ENCODE measurements around the gene RPL13. TPM values are rescaled to one million over a fixed set of nuclear protein-coding genes. Genes with fewer than 3 reads are reported as not detected.

RPL13 gene
- total RNA-seq = 1,000 to 10,000 TPM; 2,645 to 2,648 TPM

GRCh38 chr16:89560378-89561141 is at the start of gene RPL13:
Gene RPL13 (plus strand): TSS chr16:89560682. CDS start chr16:89560960, 278 bp downstream.
- POLR2A ChIA-PET = no interaction called here
- CTCF ChIA-PET = no interaction called here

- ChIA-PET POLR2A (no interaction called here), CTCF (no interaction called here)
Measured at GRCh38 chr16:89511374-89511773, 49.1 kb upstream of the RPL13 start.

DNA sequence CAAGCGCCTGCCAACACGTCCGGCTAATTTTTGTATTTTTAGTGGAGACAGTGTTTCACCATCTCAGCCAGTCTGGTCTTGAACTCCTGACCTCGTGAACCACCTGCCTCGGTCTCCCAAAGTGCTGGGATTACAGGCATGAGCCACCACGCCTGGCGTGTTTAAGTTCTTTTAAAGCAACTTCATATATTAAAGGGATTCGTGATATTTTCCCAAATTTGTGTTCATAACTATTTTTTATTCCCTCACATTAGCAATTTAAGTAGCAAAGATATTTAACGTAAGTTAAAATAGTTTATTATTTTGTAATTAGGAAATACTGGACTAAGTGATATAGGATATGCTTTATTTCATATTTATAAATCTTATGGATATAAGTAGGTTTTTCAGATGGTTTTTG is 48.0 kb upstream of the RPL13 start:
- ChIA-PET POLR2A (no interaction called here), CTCF (no interaction called here)

GRCh38 chr16:89517128-89517527 is 43.4 kb upstream of the RPL13 start:
- CTCF ChIA-PET = interaction anchor here (1.1 kb wide), 1 partner anchor 59 kb away, joined by 3 read pairs; no protein-coding TSS in a partner anchor
- POLR2A ChIA-PET = no interaction called here

DNA sequence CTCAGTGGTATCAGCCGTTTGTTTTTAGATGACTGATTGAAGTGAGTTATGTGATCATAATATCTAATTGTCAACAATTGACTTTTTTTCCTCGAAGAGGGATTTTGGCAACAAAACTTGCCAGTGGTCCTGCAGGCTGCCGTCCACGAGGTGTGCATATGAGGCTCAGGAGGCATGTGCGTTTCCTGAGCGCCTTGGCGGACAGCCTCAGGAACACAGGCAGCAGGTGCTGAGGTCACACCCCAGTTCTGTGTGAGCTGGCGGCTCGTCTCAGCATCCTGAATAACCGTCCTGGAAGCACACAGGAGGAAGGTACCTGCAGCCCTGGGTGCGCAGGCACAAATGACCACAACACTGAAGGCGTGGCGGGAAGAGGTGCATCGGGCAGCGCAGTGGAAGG is 40.6 kb upstream of the RPL13 start:
- CTCF ChIA-PET = no interaction called here
- POLR2A ChIA-PET = no interaction called here

DNA sequence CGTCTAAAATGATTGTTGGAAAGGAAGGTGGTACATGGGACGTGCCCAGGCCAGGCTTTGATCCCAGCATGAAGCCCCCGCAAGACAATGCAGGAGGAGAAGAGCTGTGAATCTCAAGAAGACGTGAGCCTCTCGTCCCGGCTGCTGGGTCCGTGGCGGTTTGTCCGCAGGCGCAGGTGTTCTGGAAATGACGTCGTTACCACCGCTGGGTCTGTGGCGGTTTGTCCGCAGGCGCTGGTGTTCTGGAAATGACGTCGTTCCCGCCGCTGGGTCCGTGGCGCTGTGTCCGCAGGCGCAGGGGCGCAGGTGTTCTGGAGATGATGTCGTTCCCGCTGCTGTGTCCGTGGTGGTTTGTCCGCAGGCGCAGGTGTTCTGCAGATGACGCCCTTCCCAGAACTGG is 38.2 kb upstream of the RPL13 start:
- CTCF ChIA-PET = no interaction called here
- POLR2A ChIA-PET = no interaction called here

DNA sequence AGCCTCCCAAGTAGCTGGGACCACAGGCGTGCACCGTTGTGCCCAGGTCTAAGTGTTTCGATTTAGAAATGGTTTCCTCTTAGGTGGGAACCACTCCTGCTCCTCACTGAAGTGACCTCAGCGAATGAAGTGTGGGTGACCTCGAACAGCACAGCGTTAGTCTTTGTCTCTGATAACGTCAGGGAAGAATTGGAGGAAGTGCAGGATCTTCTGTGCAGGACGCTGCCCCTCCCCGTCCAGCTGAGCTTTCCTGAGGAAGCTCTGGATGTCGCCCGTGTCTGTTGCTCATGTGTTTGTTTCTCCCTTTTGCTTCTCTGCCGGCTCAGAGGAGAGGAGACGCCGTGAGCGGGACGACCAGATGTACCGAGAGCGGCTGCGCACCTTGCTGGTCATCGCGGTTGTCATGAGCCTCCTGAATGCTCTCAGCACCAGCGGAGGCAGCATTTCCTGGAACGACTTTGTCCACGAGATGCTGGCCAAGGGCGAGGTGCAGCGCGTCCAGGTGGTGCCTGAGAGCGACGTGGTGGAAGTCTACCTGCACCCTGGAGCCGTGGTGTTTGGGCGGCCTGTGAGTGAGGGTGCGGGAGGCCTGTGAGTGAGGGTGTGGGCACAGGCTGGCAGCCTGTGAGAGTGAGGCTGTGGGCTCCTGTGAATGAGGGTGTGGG is 36.7 kb upstream of the RPL13 start:
- ChIA-PET POLR2A (no interaction called here), CTCF (no interaction called here)

GRCh38 chr16:89525146-89525913 is 35.2 kb upstream of the RPL13 start:
- POLR2A ChIA-PET = no interaction called here
- CTCF ChIA-PET = no interaction called here

GRCh38 chr16:89529097-89529496 is 31.4 kb upstream of the RPL13 start:
- ChIA-PET POLR2A (no interaction called here), CTCF (no interaction called here)

DNA sequence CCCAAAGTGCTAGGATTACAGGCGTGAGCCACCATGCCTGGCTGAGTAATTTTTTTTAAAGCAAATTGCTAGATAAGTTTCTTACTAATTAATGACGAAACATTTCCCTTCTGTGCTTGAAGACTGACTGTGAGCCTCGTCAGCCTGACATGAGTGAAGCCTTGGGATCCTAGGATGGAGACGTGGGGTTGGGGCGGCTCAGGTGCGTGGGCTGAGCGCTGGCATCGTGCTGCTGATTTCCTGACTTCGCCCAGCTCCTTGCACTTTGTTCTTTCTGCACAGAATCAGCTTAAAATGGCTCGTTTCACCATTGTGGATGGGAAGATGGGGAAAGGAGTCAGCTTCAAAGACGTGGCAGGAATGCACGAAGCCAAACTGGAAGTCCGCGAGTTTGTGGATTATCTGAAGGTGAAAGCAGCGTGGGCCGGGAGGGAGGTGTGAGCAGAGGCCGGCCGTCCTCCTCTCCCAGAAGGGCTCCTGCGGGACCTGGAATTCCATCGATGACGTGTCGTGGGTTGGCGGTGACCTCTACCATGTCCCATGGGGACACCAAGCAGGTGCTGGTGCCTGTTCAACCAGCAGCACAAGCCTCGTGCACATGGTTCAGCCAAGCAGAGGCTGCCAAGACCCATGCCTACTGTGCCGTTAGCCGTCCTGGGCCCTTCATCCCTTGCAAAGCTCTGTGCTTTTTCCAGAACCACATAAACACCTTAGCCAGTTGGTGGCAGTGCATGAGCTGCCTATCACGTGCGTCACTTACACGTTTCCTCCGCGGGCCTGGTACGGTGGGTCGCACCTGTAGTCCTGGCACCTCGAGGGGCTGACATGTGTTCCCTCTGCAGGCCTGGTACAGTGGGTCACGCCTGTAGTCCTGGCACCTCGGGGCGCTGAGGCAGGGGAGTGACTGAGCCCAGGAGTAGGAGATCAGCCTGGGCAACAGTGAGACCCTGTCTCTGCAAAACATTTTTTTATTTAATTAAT is 29.8 kb upstream of the RPL13 start:
- POLR2A ChIA-PET = no interaction called here
- CTCF ChIA-PET = no interaction called here

GRCh38 chr16:89531821-89532526 is 28.5 kb upstream of the RPL13 start:
- CTCF ChIA-PET = interaction anchor here (1.4 kb wide), 1 partner anchor 243 kb away, joined by 4 read pairs; no protein-coding TSS in a partner anchor
- POLR2A ChIA-PET = no interaction called here

DNA sequence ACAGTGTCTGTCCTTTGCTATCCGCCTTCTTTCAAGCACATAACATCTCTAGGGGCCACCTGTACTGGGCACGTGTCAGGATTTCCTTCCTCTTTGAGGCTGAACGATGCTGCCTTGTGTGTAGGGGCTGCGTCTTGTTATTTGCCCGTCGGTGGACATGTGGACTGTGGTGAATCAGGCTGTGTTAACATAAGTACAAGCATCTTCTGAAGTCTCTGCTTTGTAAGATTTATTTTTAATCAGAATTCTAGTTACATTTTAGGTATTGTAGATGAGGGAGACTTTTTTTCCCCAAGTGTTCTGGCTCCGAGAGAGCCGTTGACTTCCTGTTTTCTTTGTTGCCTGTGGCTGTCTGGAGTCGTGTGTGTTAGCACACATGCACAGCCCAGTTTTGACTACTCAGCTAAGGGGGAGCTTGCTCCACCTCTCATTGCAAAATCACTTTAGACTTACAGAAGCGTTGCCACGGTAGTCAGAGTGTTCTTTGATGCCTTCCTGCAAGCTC is 26.2 kb upstream of the RPL13 start:
- ChIA-PET POLR2A (interaction anchor here (0.7 kb wide), 1 partner anchor 10 kb away, joined by 3 read pairs; no protein-coding TSS in a partner anchor), CTCF (no interaction called here)

DNA sequence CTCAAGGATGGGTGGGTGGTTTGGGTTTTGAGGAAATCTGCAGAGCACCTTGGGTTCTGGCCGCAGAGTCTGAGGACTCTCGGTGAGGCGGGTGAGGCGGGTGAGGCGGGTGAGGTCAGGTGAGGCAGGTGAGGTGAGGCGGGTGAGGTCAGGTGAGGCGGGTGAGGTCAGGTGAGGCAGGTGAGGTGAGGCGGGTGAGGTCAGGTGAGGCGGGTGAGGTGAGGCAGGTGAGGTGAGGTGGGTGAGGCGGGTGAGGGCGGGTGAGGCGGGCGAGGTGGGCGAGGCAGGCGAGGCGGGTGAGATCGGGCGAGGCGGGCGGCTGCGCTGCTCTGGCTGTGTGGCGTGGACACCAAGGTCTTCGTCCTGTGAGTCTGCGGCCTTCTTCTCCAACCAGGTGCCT is 24.1 kb upstream of the RPL13 start:
- ChIA-PET CTCF (no interaction called here), POLR2A (no interaction called here)

DNA sequence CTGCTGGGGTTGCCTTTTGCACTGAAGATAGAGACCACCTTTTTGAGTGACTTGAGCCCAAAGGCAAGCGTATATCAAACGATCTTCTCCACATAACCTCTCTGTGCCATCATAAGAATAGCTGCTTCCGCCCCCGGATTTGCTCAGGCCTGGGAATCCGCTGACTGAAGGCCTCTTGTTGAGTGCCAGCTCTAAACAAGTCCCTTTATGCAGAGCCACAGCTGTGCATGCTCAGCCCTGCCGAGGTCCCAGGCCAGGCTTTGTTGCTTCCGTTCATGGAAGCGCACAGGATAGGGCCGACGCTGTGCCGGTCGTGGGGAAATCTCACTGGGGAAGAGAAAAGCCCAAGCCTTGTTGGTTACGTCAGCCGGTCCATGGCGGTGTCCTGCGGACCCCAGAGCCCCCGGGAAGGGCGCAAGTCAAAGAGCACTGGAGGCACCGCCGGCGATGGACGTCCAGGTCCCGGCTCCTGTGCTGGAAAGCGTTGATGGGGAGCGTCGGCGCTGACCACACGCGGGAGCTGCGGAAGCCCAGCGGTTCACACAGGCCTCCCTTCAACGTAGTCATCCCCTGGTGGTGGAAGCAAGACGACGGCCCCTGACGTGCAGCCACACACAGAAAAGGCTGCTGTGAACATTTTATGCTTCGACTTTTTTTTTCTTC is 23.5 kb upstream of the RPL13 start:
- CTCF ChIA-PET = interaction anchor here (1.5 kb wide), 1 partner anchor 12 kb away, joined by 5 read pairs; no protein-coding TSS in a partner anchor
- POLR2A ChIA-PET = no interaction called here

DNA sequence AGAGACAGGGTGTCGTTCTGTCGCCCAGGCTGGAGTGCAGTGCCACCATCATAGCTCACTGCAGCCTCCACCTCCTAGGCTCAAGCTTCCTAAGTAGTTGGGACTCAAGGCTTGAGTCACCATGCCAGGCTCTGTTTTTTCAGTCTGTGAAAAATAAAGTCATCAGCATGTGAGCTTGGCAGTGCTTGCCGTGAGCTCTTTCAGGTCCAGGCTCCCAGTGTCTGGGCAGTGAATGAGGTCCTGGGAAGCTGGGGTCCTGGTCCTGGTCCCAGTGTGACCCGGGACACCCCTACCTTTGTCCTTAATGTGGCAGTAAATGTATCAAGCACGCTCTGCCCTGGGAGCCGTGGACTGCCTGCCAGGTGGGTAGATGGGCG is 22.9 kb upstream of the RPL13 start:
- ChIA-PET CTCF (interaction anchor here (1.5 kb wide), 1 partner anchor 12 kb away, joined by 5 read pairs; no protein-coding TSS in a partner anchor), POLR2A (no interaction called here)

GRCh38 chr16:89538286-89538685 is 22.2 kb upstream of the RPL13 start:
- CTCF ChIA-PET = interaction anchor here (1.5 kb wide), 1 partner anchor 11 kb away, joined by 5 read pairs; no protein-coding TSS in a partner anchor
- POLR2A ChIA-PET = no interaction called here

DNA sequence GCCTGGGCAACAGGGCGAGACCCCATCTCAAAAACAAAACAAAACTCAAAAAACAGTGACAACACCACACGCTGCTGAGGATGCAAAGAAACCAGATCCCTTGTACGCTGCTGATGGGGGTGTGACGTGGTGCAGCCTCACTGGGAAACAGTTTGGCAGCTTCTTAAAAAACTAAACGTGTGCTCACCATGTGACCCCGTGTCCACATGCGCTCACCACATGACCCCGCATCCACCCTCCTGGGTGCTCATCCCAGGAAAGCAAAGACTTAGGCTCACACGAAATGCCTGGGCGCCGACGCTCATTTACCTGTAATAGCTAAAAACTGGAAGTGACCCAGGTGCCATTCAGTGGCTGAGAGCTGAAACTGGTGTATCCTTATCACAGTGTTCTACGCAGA is 19.9 kb upstream of the RPL13 start:
- CTCF ChIA-PET = no interaction called here
- POLR2A ChIA-PET = no interaction called here

GRCh38 chr16:89541792-89542191 is 18.7 kb upstream of the RPL13 start:
- ChIA-PET CTCF (no interaction called here), POLR2A (no interaction called here)

All from activated CD8-positive, alpha-beta memory T cell treated with anti-CD3 and anti-CD28 coated beads for 36 hours (primary cell).